ENCODE measurements around the gene HNRNPA1.

DNA sequence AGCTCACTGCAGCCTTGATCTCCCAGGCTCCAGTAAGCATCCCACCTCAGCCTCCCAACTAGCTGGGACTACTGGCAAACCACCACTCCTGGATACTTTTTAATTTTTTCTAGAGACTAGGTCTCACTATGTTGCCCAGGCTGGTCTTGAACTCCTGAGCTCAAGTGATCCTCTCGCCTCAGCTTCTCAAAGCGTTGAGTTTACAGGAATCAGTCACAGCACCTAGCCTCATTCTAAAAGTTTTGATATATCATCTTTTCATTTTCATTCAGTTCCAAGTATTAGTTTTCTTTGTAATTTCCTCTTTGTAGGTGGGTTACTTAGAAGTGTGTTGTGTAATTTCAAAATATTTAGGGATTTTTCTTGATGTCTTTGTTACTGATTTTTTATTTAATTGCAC, 10.2 kb upstream of the HNRNPA1 start:
- TF ChIP-seq, protein P1, sequence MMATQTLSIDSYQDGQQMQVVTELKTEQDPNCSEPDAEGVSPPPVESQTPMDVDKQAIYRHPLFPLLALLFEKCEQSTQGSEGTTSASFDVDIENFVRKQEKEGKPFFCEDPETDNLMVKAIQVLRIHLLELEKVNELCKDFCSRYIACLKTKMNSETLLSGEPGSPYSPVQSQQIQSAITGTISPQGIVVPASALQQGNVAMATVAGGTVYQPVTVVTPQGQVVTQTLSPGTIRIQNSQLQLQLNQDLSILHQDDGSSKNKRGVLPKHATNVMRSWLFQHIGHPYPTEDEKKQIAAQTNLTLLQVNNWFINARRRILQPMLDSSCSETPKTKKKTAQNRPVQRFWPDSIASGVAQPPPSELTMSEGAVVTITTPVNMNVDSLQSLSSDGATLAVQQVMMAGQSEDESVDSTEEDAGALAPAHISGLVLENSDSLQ (IDR thresholded peaks at IDR 0.05): no peak
- no peak for TF ChIP-seq ZNF384 (IDR thresholded peaks at IDR 0.05)
- no peak for TF ChIP-seq HDGF (IDR thresholded peaks at IDR 0.05; ENCODE audit: borderline replicate concordance)
- no peak for TF ChIP-seq FOXK2 (IDR thresholded peaks at IDR 0.05)
- no peak for TF ChIP-seq SUZ12 (IDR thresholded peaks at IDR 0.05)
- no peak for TF ChIP-seq NFRKB (IDR thresholded peaks at IDR 0.05)
- no peak for TF ChIP-seq TARDBP (IDR thresholded peaks at IDR 0.05)
- TF ChIP-seq SP1 (IDR thresholded peaks at IDR 0.05): no peak
- no peak for TF ChIP-seq FOXM1 (IDR thresholded peaks at IDR 0.05; ENCODE audit: borderline replicate concordance)
